Measurements from ENCODE around the gene SH3RF3.
A peak's percentile ranks its signal among the peaks of the same experiment; 100 is the strongest.

Gene SH3RF3

GRCh38 chr2:109289504-109290222 is 160.7 kb downstream of the SH3RF3 start:
- H4K20me1 ChIP-seq, result peaks cover 70% of the 10 kb centered on the region
- H3K4me1 ChIP-seq, result peaks cover 40% of the 10 kb centered on the region
- peaks cover 16% of the 10 kb centered on the region for H3K9me3 ChIP-seq
- no peak overlapping the region for H3K4me3 ChIP-seq
- peaks cover 7% of the 10 kb centered on the region; the same call in 1 of the 2 replicates for H3K36me3 ChIP-seq
- H3K4me2 ChIP-seq, result no peak overlapping the region
- H3K27me3 ChIP-seq, result no peaks in the 10 kb centered on the region
- no peak overlapping the region for H3K9ac ChIP-seq
- H3K27ac ChIP-seq, result no peak overlapping the region
- no peak for TF ChIP-seq Cebpa-rat (IDR thresholded peaks at IDR 0.05)

DNA sequence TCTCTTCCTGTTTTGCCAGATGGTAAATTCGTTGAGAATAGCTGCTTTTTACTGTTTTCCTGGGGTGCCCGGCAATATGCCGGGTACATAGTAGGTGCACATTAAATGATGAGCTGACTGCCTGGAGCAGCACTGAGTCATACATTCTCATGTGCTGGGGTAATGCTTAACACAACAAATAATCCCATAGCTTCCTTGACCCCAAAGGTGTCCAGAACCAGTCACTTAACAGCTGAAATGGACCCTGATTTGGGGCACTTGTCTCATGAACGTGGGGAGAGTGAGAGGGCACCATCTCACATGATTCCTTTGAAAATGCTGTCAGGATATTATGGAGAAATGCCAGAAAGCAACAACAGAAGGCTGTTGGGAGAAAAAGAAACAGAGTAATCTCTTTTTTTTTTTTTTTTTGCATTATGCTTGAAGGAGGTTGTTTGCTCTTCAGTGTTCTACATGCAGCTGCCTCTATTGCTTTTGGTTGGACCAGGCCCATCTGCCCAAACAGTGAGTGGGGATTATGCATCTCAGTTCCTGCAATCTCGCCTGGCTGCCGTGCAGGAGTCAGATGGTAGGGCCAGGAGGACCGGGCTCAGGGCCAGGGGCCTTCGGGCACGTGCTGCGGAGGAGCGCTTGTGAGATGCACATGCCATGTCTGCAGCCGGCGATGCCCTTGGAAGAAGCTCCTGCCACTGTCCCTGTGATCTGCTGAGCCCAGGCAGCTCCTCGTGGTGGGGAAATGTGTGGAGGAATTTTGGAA is 162.1 kb downstream of the SH3RF3 start:
- Histone ChIP-seq H3K36me3 (peaks cover 7% of the 10 kb centered on the region; the same call in 1 of the 2 replicates), H3K9me3 (peaks cover 18% of the 10 kb centered on the region), H4K20me1 (peaks cover 70% of the 10 kb centered on the region), H3K4me3 (no peak overlapping the region), H3K9ac (no peak overlapping the region), H3K4me2 (no peak overlapping the region), H3K27ac (no peak overlapping the region), H3K27me3 (no peaks in the 10 kb centered on the region), H3K4me1 (peaks cover 40% of the 10 kb centered on the region)
- TF ChIP-seq Cebpa-rat (IDR thresholded peaks at IDR 0.05), result no peak

- H3K36me3 ChIP-seq, result peaks cover 7% of the 10 kb centered on the region; the same call in 1 of the 2 replicates
- H3K9me3 ChIP-seq, result peaks cover 18% of the 10 kb centered on the region
- H3K4me2 ChIP-seq, result no peak overlapping the region
- no peak for TF ChIP-seq Cebpa-rat (IDR thresholded peaks at IDR 0.05)
- H3K9ac ChIP-seq, result no peak overlapping the region
- no peak overlapping the region for H3K27ac ChIP-seq
- H3K4me1 ChIP-seq, result peaks cover 40% of the 10 kb centered on the region
- H3K27me3 ChIP-seq, result no peaks in the 10 kb centered on the region
- no peak overlapping the region for H3K4me3 ChIP-seq
- H4K20me1 ChIP-seq, result peaks cover 70% of the 10 kb centered on the region
These were observed 163.4 kb downstream of the SH3RF3 start for GRCh38 chr2:109292386-109292785.

GRCh38 chr2:109293663-109294062 is 164.7 kb downstream of the SH3RF3 start:
- H3K4me3 ChIP-seq, result no peak overlapping the region
- no peak for TF ChIP-seq Cebpa-rat (IDR thresholded peaks at IDR 0.05)
- no peak overlapping the region for H3K27ac ChIP-seq
- H3K4me1 ChIP-seq, result peaks cover 43% of the 10 kb centered on the region
- no peak overlapping the region for H3K9ac ChIP-seq
- no peak overlapping the region for H3K4me2 ChIP-seq
- H3K27me3 ChIP-seq, result no peaks in the 10 kb centered on the region
- H4K20me1 ChIP-seq, result peaks cover 70% of the 10 kb centered on the region
- peaks cover 18% of the 10 kb centered on the region for H3K9me3 ChIP-seq
- peaks cover 7% of the 10 kb centered on the region; the same call in 1 of the 2 replicates for H3K36me3 ChIP-seq

- H3K4me2 ChIP-seq, result peak overlapping the region; percentile 78
- no peak overlapping the region for H3K9ac ChIP-seq
- H4K20me1 ChIP-seq, result peaks cover 72% of the 10 kb centered on the region
- H3K36me3 ChIP-seq, result peaks cover 7% of the 10 kb centered on the region; the same call in 1 of the 2 replicates
- peaks cover 18% of the 10 kb centered on the region for H3K9me3 ChIP-seq
- TF ChIP-seq Cebpa-rat (IDR thresholded peaks at IDR 0.05), result no peak
- peak overlapping the region; percentile 66 for H3K27ac ChIP-seq
- H3K4me3 ChIP-seq, result no peak overlapping the region
- peaks cover 52% of the 10 kb centered on the region for H3K4me1 ChIP-seq
- H3K27me3 ChIP-seq, result no peaks in the 10 kb centered on the region
These were observed 165.5 kb downstream of the SH3RF3 start for GRCh38 chr2:109294523-109294922.

GRCh38 chr2:109295070-109295780 is 166.2 kb downstream of the SH3RF3 start:
- Histone ChIP-seq H3K4me2 (peak overlapping the region; percentile 78), H3K9ac (peak overlapping the region; percentile 12; the same call in 1 of the 2 replicates), H3K27me3 (no peaks in the 10 kb centered on the region), H3K27ac (peak overlapping the region; percentile 66; the same call in 1 of the 2 replicates), H3K9me3 (peaks cover 18% of the 10 kb centered on the region), H4K20me1 (peaks cover 77% of the 10 kb centered on the region), H3K4me1 (peaks cover 59% of the 10 kb centered on the region), H3K36me3 (peaks cover 7% of the 10 kb centered on the region; the same call in 1 of the 2 replicates), H3K4me3 (no peak overlapping the region)
- peak; percentile 74 for TF ChIP-seq Cebpa-rat (IDR thresholded peaks at IDR 0.05)

- peaks cover 64% of the 10 kb centered on the region for H3K4me1 ChIP-seq
- H3K9ac ChIP-seq, result no peak overlapping the region; the same call in 1 of the 2 replicates
- no peaks in the 10 kb centered on the region for H3K27me3 ChIP-seq
- H3K36me3 ChIP-seq, result peaks cover 7% of the 10 kb centered on the region; the same call in 1 of the 2 replicates
- H3K4me2 ChIP-seq, result peak overlapping the region; percentile 78
- peak overlapping the region; percentile 66; the same call in 1 of the 2 replicates for H3K27ac ChIP-seq
- H3K9me3 ChIP-seq, result peaks cover 18% of the 10 kb centered on the region
- no peak for TF ChIP-seq Cebpa-rat (IDR thresholded peaks at IDR 0.05)
- H3K4me3 ChIP-seq, result no peak overlapping the region
- H4K20me1 ChIP-seq, result peaks cover 77% of the 10 kb centered on the region
These were observed 166.7 kb downstream of the SH3RF3 start for GRCh38 chr2:109295781-109296117.

DNA sequence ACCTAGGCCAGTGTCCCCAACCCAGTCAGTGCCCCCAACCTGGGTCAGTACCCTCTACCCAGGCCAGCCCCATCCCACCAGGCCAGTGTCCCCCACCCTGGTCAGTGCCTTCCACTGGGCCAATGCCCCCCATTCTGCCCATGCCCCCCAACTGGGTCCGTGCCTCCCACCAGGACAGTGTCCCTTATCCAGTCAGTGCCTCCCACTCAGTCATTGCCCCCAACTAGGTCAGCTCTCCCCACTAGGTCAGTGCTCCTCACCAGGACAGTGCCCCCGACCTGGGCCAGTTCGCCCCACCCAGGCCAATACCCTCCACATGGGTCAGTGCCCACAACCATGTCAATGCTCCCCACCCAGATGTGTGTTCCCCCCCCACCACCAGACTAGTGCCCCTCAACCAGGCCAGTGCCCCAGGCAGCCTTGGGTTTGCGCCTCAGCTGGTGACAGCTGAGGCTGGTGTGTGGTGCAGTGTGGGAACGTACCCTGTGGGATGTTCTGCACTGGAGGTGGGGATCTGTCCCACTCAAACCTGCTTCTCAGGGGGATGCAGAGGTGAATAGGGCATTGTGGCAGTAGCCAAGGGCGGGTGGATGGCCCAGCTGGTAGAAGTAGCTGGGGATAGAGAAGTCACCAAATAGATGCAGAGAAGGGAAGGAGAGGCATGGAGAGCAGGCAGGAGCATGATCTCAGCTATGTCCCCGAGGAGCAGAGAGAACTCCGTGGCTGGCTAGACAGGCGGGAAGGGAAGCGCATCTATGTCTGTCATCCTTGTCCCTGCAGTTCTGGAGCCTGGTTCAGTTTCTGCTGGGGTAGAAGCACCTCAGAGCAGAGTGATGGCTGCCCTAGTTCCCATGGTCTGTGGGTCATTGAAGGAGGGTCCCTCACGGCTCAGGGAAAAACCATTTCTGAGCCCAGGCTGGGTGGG is 168.8 kb downstream of the SH3RF3 start:
- no peak overlapping the region for H3K4me3 ChIP-seq
- no peak overlapping the region for H3K9ac ChIP-seq
- peaks cover 94% of the 10 kb centered on the region for H4K20me1 ChIP-seq
- H3K27ac ChIP-seq, result peak overlapping the region; percentile 41
- no peaks in the 10 kb centered on the region for H3K27me3 ChIP-seq
- peaks cover 18% of the 10 kb centered on the region for H3K9me3 ChIP-seq
- peak overlapping the region; percentile 78 for H3K4me2 ChIP-seq
- H3K36me3 ChIP-seq, result peaks cover 7% of the 10 kb centered on the region; the same call in 1 of the 2 replicates
- TF ChIP-seq Cebpa-rat (IDR thresholded peaks at IDR 0.05), result no peak
- H3K4me1 ChIP-seq, result peaks cover 85% of the 10 kb centered on the region

Measured in BLaER1 (cell line).